Fibroblast of the aortic adventitia (primary cell): ENCODE measurements around the gene AFAP1. TPM values are rescaled to one million over a fixed set of nuclear protein-coding genes. Genes with fewer than 3 reads are reported as not detected.

Source experiments
- DNase-seq: peaks from one replicate; pipeline ENCODE4 v3.0.0-alpha.2; 2010; ENCODE audit warnings: low read depth
- H3K4me3 ChIP-seq: 2 replicates; pipeline ENCODE4 v1.5.1; 2011; ENCODE audit warnings: low read depth, mild to moderate bottlenecking, control low read depth, low read length, moderate library complexity
- CTCF ChIP-seq: IDR thresholded peaks from 2 replicates; pipeline ENCODE4 v1.5.1; 2011; ENCODE audit warnings: mild to moderate bottlenecking, low read length, control low read depth, inconsistent platforms; ENCODE audit not compliant: insufficient read depth
- total RNA-seq: library from RNA; depleted of rRNA; stranded (reverse); fragments of >200 nt; gene quantifications from 2 replicates; pipeline ENCODE4 v1.2.3, GENCODE V29; 2012; ENCODE audit warnings: low replicate concordance

Gene AFAP1
- total RNA-seq, 1 donor: 66.0 TPM

- no peak for DNase-seq
- TF ChIP-seq CTCF: no peak
- no peak overlapping the region for H3K4me3 ChIP-seq
Observed at GRCh38 chr4:7901311-7901885, 38.3 kb downstream of the AFAP1 start.

- no peak for TF ChIP-seq CTCF
- DNase-seq: peak; percentile 41
- no peak overlapping the region for H3K4me3 ChIP-seq
Observed at GRCh38 chr4:7900334-7900909, 39.2 kb downstream of the AFAP1 start.

- H3K4me3 ChIP-seq: no peak overlapping the region
Observed at GRCh38 chr4:7899184-7899869, 40.3 kb downstream of the AFAP1 start.

GRCh38 chr4:7898385-7898784, 41.3 kb downstream of the AFAP1 start:
- TF ChIP-seq CTCF: no peak
- DNase-seq: peak; percentile 34
- no peak overlapping the region for H3K4me3 ChIP-seq

More at GRCh38 chr4:7899184-7899869, 40.3 kb downstream of the AFAP1 start:
- no peak for TF ChIP-seq CTCF
- no peak for DNase-seq

- no peak for TF ChIP-seq CTCF
- no peak overlapping the region for H3K4me3 ChIP-seq
- peak; percentile 39 for DNase-seq
Observed at GRCh38 chr4:7897811-7898210, 41.9 kb downstream of the AFAP1 start.

- H3K4me3 ChIP-seq: no peak overlapping the region
- no peak for DNase-seq
- no peak for TF ChIP-seq CTCF
Observed at GRCh38 chr4:7894677-7895181, 44.9 kb downstream of the AFAP1 start.
